Sigmoid colon (tissue), 7 donors: ENCODE results near the gene METTL13. TPM values are rescaled to one million over a fixed set of nuclear protein-coding genes. Genes with fewer than 3 reads are reported as not detected.

Source experiments
- DNase-seq: peaks from one replicate; pipeline ENCODE4 v3.0.0-alpha.2; 2019
- H3K27ac ChIP-seq, 4 donors: fragments of 200-600 bp; sonication (generic); one replicate each; pipeline ENCODE4 v1.5.1; 2016 to 2019; ENCODE audit warnings: mild to moderate bottlenecking in 1 of 4
- H3K27me3 ChIP-seq, 3 donors: fragments of 200-600 bp; sonication (generic); one replicate each; pipeline ENCODE4 v1.5.1; 2019; ENCODE audit warnings: mild to moderate bottlenecking in 1 of 3
- H3K36me3 ChIP-seq, 4 donors: fragments of 200-600 bp; sonication (generic); one replicate each; pipeline ENCODE4 v1.5.1; 2016 to 2019
- H3K4me1 ChIP-seq, 4 donors: fragments of 200-600 bp; sonication (generic); one replicate each; pipeline ENCODE4 v1.5.1; 2017 to 2019
- H3K4me3 ChIP-seq, 4 donors: fragments of 200-600 bp; sonication (generic); one replicate each; pipeline ENCODE4 v1.5.1; 2017 to 2019; ENCODE audit warnings: mild to moderate bottlenecking in 2 of 4, moderate library complexity in 1 of 4
- H3K9me3 ChIP-seq, 4 donors: fragments of 200-600 bp in 3 of 4; sonication (generic) in 3 of 4; one replicate each; pipeline versions ENCODE4 v1.5.1 to v1.6.1; 2013 to 2019
- CTCF ChIP-seq, 4 experiments: fragments of 450-650 bp in 3 of 4; fragments of 200-600 bp in 1 of 4; IDR thresholded peaks; one replicate each; pipeline ENCODE4 v1.5.1; 2016 to 2019; ENCODE audit warnings: antibody characterized with exemption in 4 of 4, mild to moderate bottlenecking in 3 of 4, moderate library complexity in 2 of 4
- EP300 ChIP-seq, 4 donors: sonication (generic); formaldehyde crosslinking; IDR thresholded peaks; one replicate each; pipeline ENCODE4 v1.6.1; 2017; ENCODE audit warnings: antibody characterized with exemption in 4 of 4
- POLR2A ChIP-seq, 2 donors: fragments of 450-650 bp; IDR thresholded peaks; one replicate each; pipeline ENCODE4 v1.6.1; 2016; ENCODE audit warnings: antibody characterized with exemption in 2 of 2, mild to moderate bottlenecking in 2 of 2, moderate library complexity in 2 of 2
- POLR2AphosphoS5 ChIP-seq, 4 donors: sonication (generic); formaldehyde crosslinking; IDR thresholded peaks; one replicate each; pipeline ENCODE4 v1.6.1; 2017; ENCODE audit warnings: antibody characterized with exemption in 4 of 4
- WGBS, 2 donors: extraction: QIAGEN DNeasy Blood & Tissue Kit; methylation state at CpG; one replicate each; pipeline ENCODE4 v1.1.7; 2013; 5-methylcytosine and 5-hydroxymethylcytosine counted together
- intact Hi-C: fragments of 100-400 bp; cut with DNase I; formaldehyde crosslinking; loops from one replicate; pipeline ENCODE4 v1.15.1; 2023
- polyA plus RNA-seq, 3 donors: library from polyadenylated mRNA; stranded (reverse); fragments of 200-250 nt; gene quantifications; one replicate each; pipeline ENCODE4 v1.2.3, GENCODE V29; 2013
- total RNA-seq, 4 donors: library from RNA; depleted of rRNA; stranded (reverse); fragments of >200 nt; gene quantifications; one replicate each; pipeline ENCODE4 v1.1.0, GENCODE V29; 2016
- donor health status: healthy with polysubstance abuse.
- donor health status: Bipolar disorder and iron deficiency.
- donor health status: healthy.

METTL13 gene
- total and polyA plus RNA-seq, 7 donors, result 8.4 to 29.3 (median 16.1) TPM

DNA sequence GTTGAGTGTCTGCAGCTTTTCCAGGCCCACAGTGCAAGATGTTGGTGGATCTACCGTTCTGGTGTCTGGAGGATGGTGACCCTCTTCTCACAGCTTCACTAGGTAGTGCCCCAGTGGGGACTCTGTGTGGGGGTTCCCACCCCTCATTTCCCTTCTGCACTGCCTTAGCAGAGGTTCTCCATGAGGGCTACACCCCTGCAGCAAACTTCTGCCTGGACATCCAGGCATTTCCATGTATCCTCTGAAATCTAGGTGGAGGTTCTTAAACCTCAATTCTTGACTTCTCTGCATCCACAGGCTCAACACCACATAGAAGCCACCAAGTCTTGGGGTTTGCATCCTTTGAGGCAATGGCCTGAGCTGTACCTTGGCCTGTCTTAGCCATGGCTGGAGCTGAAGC, 45.5 kb downstream of the METTL13 start:
- 44 to 91% methylated on average over 1 of the region's 1 CpG for WGBS, 2 donors
- H3K9me3 ChIP-seq, result peaks cover 0 to 14% (median 0%) of the 10 kb centered on the region in 4 donors
- TF ChIP-seq POLR2AphosphoS5 (IDR thresholded peaks at IDR 0.05) (no peak), CTCF (IDR thresholded peaks at IDR 0.05) (no peak), EP300 (IDR thresholded peaks at IDR 0.05) (no peak), POLR2A (IDR thresholded peaks at IDR 0.05) (no peak)

DNA sequence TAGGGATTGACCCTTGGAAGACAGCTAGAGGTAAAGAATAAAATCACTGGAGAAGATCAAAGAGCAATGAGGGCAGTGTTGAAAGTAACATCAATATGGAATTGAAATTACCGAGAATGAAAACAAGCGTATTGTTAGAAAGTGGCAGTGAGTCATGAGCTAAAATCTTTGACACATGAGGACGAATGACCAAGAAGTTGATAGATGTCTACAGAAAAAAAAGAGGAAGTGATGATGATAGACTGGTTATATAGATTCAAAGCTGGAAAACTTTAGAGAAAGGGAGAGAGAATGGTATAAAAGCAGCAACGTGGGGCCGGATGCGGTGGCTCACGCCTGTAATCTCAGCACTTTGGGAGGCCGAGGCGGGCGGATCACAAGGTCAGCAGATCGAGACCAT, 47.3 kb downstream of the METTL13 start:
- no peak overlapping the region for H3K4me3 ChIP-seq
- no peak overlapping the region for H3K27ac ChIP-seq
- H3K4me1 ChIP-seq, result no peaks in the 10 kb centered on the region
- DNase-seq, result no peak
- TF ChIP-seq EP300 (IDR thresholded peaks at IDR 0.05) (no peak), CTCF (IDR thresholded peaks at IDR 0.05) (no peak), POLR2A (IDR thresholded peaks at IDR 0.05) (no peak), POLR2AphosphoS5 (IDR thresholded peaks at IDR 0.05) (no peak)
- intact Hi-C loops, result no loop called here
- H3K27me3 ChIP-seq, result no peaks in the 10 kb centered on the region
- H3K9me3 ChIP-seq, result peaks cover 0 to 14% (median 0%) of the 10 kb centered on the region in 4 donors
- WGBS, 2 donors, result 88 to 89% methylated on average over 11 of the region's 11 CpGs
- no peaks in the 10 kb centered on the region for H3K36me3 ChIP-seq

More for the DNA sequence above, 45.5 kb downstream of the METTL13 start:
- Histone ChIP-seq H3K27ac (no peak overlapping the region), H3K27me3 (no peaks in the 10 kb centered on the region), H3K4me3 (no peak overlapping the region), H3K36me3 (no peaks in the 10 kb centered on the region), H3K4me1 (no peaks in the 10 kb centered on the region)
- DNase-seq, result no peak
- intact Hi-C loops, result no loop called here

GRCh38 chr1:171833091-171833825, 51.8 kb downstream of the METTL13 start:
- H3K4me1 ChIP-seq, result no peaks in the 10 kb centered on the region
- no peaks in the 10 kb centered on the region for H3K27me3 ChIP-seq
- no peak overlapping the region for H3K27ac ChIP-seq
- 65 to 85% methylated on average over 4 of the region's 4 CpGs for WGBS, 2 donors
- no peaks in the 10 kb centered on the region for H3K36me3 ChIP-seq
- intact Hi-C loops, result no loop called here
- no peak overlapping the region for H3K4me3 ChIP-seq
- H3K9me3 ChIP-seq, result no peaks in the 10 kb centered on the region
- no peak for DNase-seq
- TF ChIP-seq POLR2AphosphoS5 (IDR thresholded peaks at IDR 0.05) (no peak), POLR2A (IDR thresholded peaks at IDR 0.05) (no peak), CTCF (IDR thresholded peaks at IDR 0.05) (no peak), EP300 (IDR thresholded peaks at IDR 0.05) (no peak)

DNA sequence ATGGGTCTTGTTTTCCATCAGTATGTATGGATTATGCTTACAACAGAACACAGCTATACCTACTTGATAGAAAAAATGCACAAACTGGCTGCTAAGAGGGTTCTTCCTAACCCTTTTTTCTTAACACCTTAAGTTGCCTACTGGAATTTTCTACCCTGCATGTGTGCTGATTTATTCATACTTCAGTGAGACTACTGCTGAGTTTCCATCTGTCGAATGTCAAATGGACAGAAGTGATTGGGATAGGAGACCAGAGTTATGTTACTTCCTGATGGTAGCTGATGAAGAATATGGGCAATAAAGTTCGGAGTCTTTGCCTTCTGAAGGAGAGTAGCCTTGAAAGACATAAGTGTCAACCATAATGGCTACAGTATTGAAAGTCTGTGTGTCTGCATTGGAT, 53.4 kb downstream of the METTL13 start:
- Histone ChIP-seq H3K27ac (no peak overlapping the region), H3K4me3 (no peak overlapping the region), H3K36me3 (no peaks in the 10 kb centered on the region), H3K4me1 (no peaks in the 10 kb centered on the region), H3K9me3 (no peaks in the 10 kb centered on the region), H3K27me3 (no peaks in the 10 kb centered on the region)
- no peak for TF ChIP-seq POLR2AphosphoS5 (IDR thresholded peaks at IDR 0.05)
- TF ChIP-seq EP300 (IDR thresholded peaks at IDR 0.05), result no peak
- no peak for TF ChIP-seq POLR2A (IDR thresholded peaks at IDR 0.05)
- TF ChIP-seq CTCF (IDR thresholded peaks at IDR 0.05), result no peak
- intact Hi-C loops, result no loop called here
- DNase-seq, result no peak
- WGBS, 2 donors, result 84 to 92% methylated on average over 2 of the region's 2 CpGs

DNA sequence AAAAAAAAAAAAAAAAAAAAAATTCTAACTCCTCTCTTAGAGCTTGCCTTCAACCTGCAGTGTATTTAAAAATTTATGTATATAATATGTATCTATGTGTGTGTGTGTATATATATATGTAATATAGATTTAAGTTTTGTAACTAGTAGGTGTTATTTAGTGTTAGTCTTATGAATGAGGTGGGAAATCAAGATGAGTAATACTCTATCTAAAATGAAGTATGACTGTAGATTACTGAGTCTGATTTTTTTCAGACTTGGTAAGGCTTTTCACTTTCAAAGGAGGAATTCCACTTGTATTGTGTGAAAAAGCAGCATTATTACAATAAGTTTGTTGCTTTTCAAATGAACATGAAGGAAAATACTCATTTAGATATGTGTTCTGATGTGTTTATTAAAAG, 54.4 kb downstream of the METTL13 start:
- H3K27me3 ChIP-seq, result no peaks in the 10 kb centered on the region
- intact Hi-C loops, result no loop called here
- H3K36me3 ChIP-seq, result no peaks in the 10 kb centered on the region
- H3K4me3 ChIP-seq, result no peak overlapping the region
- H3K4me1 ChIP-seq, result no peaks in the 10 kb centered on the region
- H3K27ac ChIP-seq, result no peak overlapping the region
- TF ChIP-seq EP300 (IDR thresholded peaks at IDR 0.05), result no peak
- no peak for TF ChIP-seq POLR2AphosphoS5 (IDR thresholded peaks at IDR 0.05)
- no peak for TF ChIP-seq POLR2A (IDR thresholded peaks at IDR 0.05)
- no peak for TF ChIP-seq CTCF (IDR thresholded peaks at IDR 0.05)
- H3K9me3 ChIP-seq, result no peaks in the 10 kb centered on the region
- no peak for DNase-seq
